ENCODE data around the gene ZXDC.

ZXDC gene

GRCh38 chr3:126519506-126520455 is 44.1 kb upstream of the ZXDC start:
- H3K9ac ChIP-seq, result no peak overlapping the region
- no peaks in the 10 kb centered on the region for H3K36me3 ChIP-seq
- H3K27ac ChIP-seq, result no peak overlapping the region
- H3K4me1 ChIP-seq, result peaks cover 12 to 40% (median 23%) of the 10 kb centered on the region in 10 experiments
- no peak overlapping the region for H3K4me3 ChIP-seq
- H3K27me3 ChIP-seq, result peaks cover 22 to 26% (median 25%) of the 10 kb centered on the region in 11 experiments
- peaks cover 0 to 16% (median 0%) of the 10 kb centered on the region in 11 experiments; a peak in 3 of 22 replicates for H4K20me1 ChIP-seq
- H3K4me2 ChIP-seq, result peak overlapping the region in 7 of 11 experiments; percentile 57 to 80 (median 74); a peak in 11 of 22 replicates
- TF ChIP-seq Cebpa-rat (IDR thresholded peaks at IDR 0.05), result no peak
- no peaks in the 10 kb centered on the region for H3K9me3 ChIP-seq (replicated peaks in 1 of 11)

GRCh38 chr3:126518779-126519177 is 43.1 kb upstream of the ZXDC start:
- H3K9ac ChIP-seq, result no peak overlapping the region
- H3K36me3 ChIP-seq, result no peaks in the 10 kb centered on the region
- peak overlapping the region in 9 of 11 experiments; percentile 15 to 80 (median 59); a peak in 15 of 22 replicates for H3K4me2 ChIP-seq
- no peak for TF ChIP-seq Cebpa-rat (IDR thresholded peaks at IDR 0.05)
- no peak overlapping the region for H3K4me3 ChIP-seq
- peaks cover 2 to 34% (median 19%) of the 10 kb centered on the region in 10 experiments; a peak in 19 of 20 replicates for H3K4me1 ChIP-seq
- peaks cover 0 to 10% (median 0%) of the 10 kb centered on the region in 11 experiments; a peak in 4 of 22 replicates for H4K20me1 ChIP-seq
- no peaks in the 10 kb centered on the region for H3K9me3 ChIP-seq (replicated peaks in 1 of 11)
- H3K27ac ChIP-seq, result no peak overlapping the region
- peaks cover 12 to 16% (median 15%) of the 10 kb centered on the region in 11 experiments for H3K27me3 ChIP-seq

- peak overlapping the region in 9 of 11 experiments; percentile 15 to 80 (median 59); a peak in 15 of 22 replicates for H3K4me2 ChIP-seq
Observed at GRCh38 chr3:126517986-126518778, 42.5 kb upstream of the ZXDC start.

GRCh38 chr3:126517291-126517951 is 41.7 kb upstream of the ZXDC start, which contains the start of gene UROC1:
Gene UROC1 (minus strand): TSS chr3:126517773. CDS start chr3:126517719, 54 bp downstream.
- Histone ChIP-seq H3K36me3 (no peaks in the 10 kb centered on the region), H3K9me3 (replicated peaks in 1 of 11) (no peaks in the 10 kb centered on the region), H3K27ac (no peak within 1 kb of the TSS), H3K4me2 (peak within 1 kb of the TSS in 9 of 11 experiments; percentile 15 to 80 (median 59); a peak in 15 of 22 replicates), H3K9ac (no peak within 1 kb of the TSS), H4K20me1 (peaks cover 0 to 5% (median 0%) of the 10 kb centered on the region in 11 experiments; a peak in 4 of 22 replicates), H3K27me3 (peaks cover 0 to 3% (median 1%) of the 10 kb centered on the region in 11 experiments; a peak in 13 of 22 replicates), H3K4me1 (peaks cover 0 to 33% (median 19%) of the 10 kb centered on the region in 10 experiments; a peak in 17 of 20 replicates), H3K4me3 (no peak within 1 kb of the TSS)
- TF ChIP-seq Cebpa-rat (IDR thresholded peaks at IDR 0.05), result no peak

More at GRCh38 chr3:126517986-126518778, 42.5 kb upstream of the ZXDC start:
- H3K4me1 ChIP-seq, result peaks cover 0 to 33% (median 19%) of the 10 kb centered on the region in 10 experiments; a peak in 17 of 20 replicates
- H3K27me3 ChIP-seq, result peaks cover 6 to 10% (median 9%) of the 10 kb centered on the region in 11 experiments
- H3K27ac ChIP-seq, result no peak overlapping the region
- peaks cover 0 to 5% (median 0%) of the 10 kb centered on the region in 11 experiments; a peak in 4 of 22 replicates for H4K20me1 ChIP-seq
- H3K9me3 ChIP-seq (replicated peaks in 1 of 11), result no peaks in the 10 kb centered on the region
- no peaks in the 10 kb centered on the region for H3K36me3 ChIP-seq
- H3K9ac ChIP-seq, result no peak overlapping the region
- no peak for TF ChIP-seq Cebpa-rat (IDR thresholded peaks at IDR 0.05)
- H3K4me3 ChIP-seq, result no peak overlapping the region

- peaks cover 0 to 33% (median 19%) of the 10 kb centered on the region in 10 experiments; a peak in 16 of 20 replicates for H3K4me1 ChIP-seq
- TF ChIP-seq Cebpa-rat (IDR thresholded peaks at IDR 0.05), result no peak
- peaks cover 0 to 5% (median 0%) of the 10 kb centered on the region in 11 experiments; a peak in 4 of 22 replicates for H4K20me1 ChIP-seq
- H3K27me3 ChIP-seq, result no peaks in the 10 kb centered on the region
- no peaks in the 10 kb centered on the region for H3K36me3 ChIP-seq
- H3K4me3 ChIP-seq, result no peak overlapping the region
- H3K9ac ChIP-seq, result no peak overlapping the region
- no peaks in the 10 kb centered on the region for H3K9me3 ChIP-seq (replicated peaks in 1 of 11)
- no peak overlapping the region for H3K27ac ChIP-seq
- no peak overlapping the region for H3K4me2 ChIP-seq
Observed at GRCh38 chr3:126516936-126517290, 41.2 kb upstream of the ZXDC start.

GRCh38 chr3:126516152-126516935 is 40.7 kb upstream of the ZXDC start:
- TF ChIP-seq Cebpa-rat (IDR thresholded peaks at IDR 0.05), result no peak
- Histone ChIP-seq H3K4me3 (no peak overlapping the region), H3K4me2 (no peak overlapping the region), H3K27me3 (no peaks in the 10 kb centered on the region), H3K27ac (no peak overlapping the region), H4K20me1 (peaks cover 0 to 5% (median 0%) of the 10 kb centered on the region in 11 experiments; a peak in 4 of 22 replicates), H3K4me1 (peaks cover 0 to 28% (median 19%) of the 10 kb centered on the region in 10 experiments; a peak in 16 of 20 replicates), H3K36me3 (no peaks in the 10 kb centered on the region), H3K9ac (no peak overlapping the region), H3K9me3 (replicated peaks in 1 of 11) (no peaks in the 10 kb centered on the region)

GRCh38 chr3:126515066-126515706 is 39.5 kb upstream of the ZXDC start:
- no peak for TF ChIP-seq Cebpa-rat (IDR thresholded peaks at IDR 0.05)
- Histone ChIP-seq H3K27me3 (no peaks in the 10 kb centered on the region), H3K36me3 (no peaks in the 10 kb centered on the region), H3K4me1 (peaks cover 0 to 31% (median 24%) of the 10 kb centered on the region in 10 experiments; a peak in 16 of 20 replicates), H3K27ac (no peak overlapping the region), H4K20me1 (peaks cover 0 to 11% (median 0%) of the 10 kb centered on the region in 11 experiments; a peak in 5 of 22 replicates), H3K9ac (no peak overlapping the region), H3K9me3 (replicated peaks in 1 of 11) (no peaks in the 10 kb centered on the region), H3K4me2 (no peak overlapping the region), H3K4me3 (no peak overlapping the region)
